Measurements from ENCODE around the gene CFAP44. TPM values are rescaled to one million over a fixed set of nuclear protein-coding genes. Genes with fewer than 3 reads are reported as not detected.
"Not testable (repeated sequence)": the region's sequence is repeated elsewhere in the genome, so short reads cannot be mapped to it uniquely, and the experiment has no call there.

The CFAP44 gene
- 10 to 100 TPM; 12.4 to 47.0 (median 17.2) TPM for total RNA-seq

GRCh38 chr3:113441051-113441770, at the start of gene CFAP44:
Gene CFAP44 (minus strand): TSS chr3:113441493. CDS start chr3:113433664, 7,829 bp downstream.
- TF ChIP-seq CTCF (IDR thresholded peaks at IDR 0.05): no peak
- TF ChIP-seq POLR2A (IDR thresholded peaks at IDR 0.05): no peak

GRCh38 chr3:113485161-113485609, 43.9 kb upstream of the CFAP44 start:
- Histone ChIP-seq H3K27me3 (no peaks in the 10 kb centered on the region), H3K4me1 (no peaks in the 10 kb centered on the region), H3K9me3 (no peaks in the 10 kb centered on the region), H3K27ac (no peak overlapping the region), H3K4me3 (no peak overlapping the region), H3K36me3 (peaks cover 0 to 13% (median 0%) of the 10 kb centered on the region in 3 donors)
- DNase-seq: peak in 1 of 3 donors; percentile 16
- TF ChIP-seq POLR2A (IDR thresholded peaks at IDR 0.05) (no peak), CTCF (IDR thresholded peaks at IDR 0.05) (no peak)

More at GRCh38 chr3:113441051-113441770, at the start of gene CFAP44:
- no peaks in the 10 kb centered on the region for H3K36me3 ChIP-seq
- peak within 1 kb of the TSS in 3 of 4 donors; percentile 19 to 48 (median 47) for H3K4me3 ChIP-seq
- no peaks in the 10 kb centered on the region for H3K27me3 ChIP-seq
- no peaks in the 10 kb centered on the region for H3K4me1 ChIP-seq
- no peaks in the 10 kb centered on the region for H3K9me3 ChIP-seq
- H3K27ac ChIP-seq: peak within 1 kb of the TSS in 1 of 4 donors; percentile 3
- peak; percentile 18 to 88 (median 85) for DNase-seq

- Histone ChIP-seq H3K4me3 (no peak overlapping the region), H3K9me3 (no peaks in the 10 kb centered on the region), H3K36me3 (peaks cover 0 to 41% (median 0%) of the 10 kb centered on the region in 3 donors), H3K27me3 (no peaks in the 10 kb centered on the region), H3K27ac (no peak overlapping the region), H3K4me1 (no peaks in the 10 kb centered on the region)
- no peak for TF ChIP-seq CTCF (IDR thresholded peaks at IDR 0.05)
- TF ChIP-seq POLR2A (IDR thresholded peaks at IDR 0.05): no peak
- DNase-seq: no peak
Observed at GRCh38 chr3:113468539-113468938, 27.2 kb upstream of the CFAP44 start.

- Histone ChIP-seq H3K36me3 (peaks cover 0 to 54% (median 0%) of the 10 kb centered on the region in 3 donors), H3K27ac (no peak overlapping the region), H3K27me3 (no peaks in the 10 kb centered on the region), H3K9me3 (no peaks in the 10 kb centered on the region), H3K4me3 (no peak overlapping the region), H3K4me1 (no peaks in the 10 kb centered on the region)
- TF ChIP-seq CTCF (IDR thresholded peaks at IDR 0.05) (no peak), POLR2A (IDR thresholded peaks at IDR 0.05) (no peak)
- DNase-seq: no peak
Observed at GRCh38 chr3:113461488-113461887, 20.2 kb upstream of the CFAP44 start.

- H3K4me1 ChIP-seq, H3K27me3 ChIP-seq, DNase-seq, H3K4me3 ChIP-seq, H3K9me3 ChIP-seq, H3K27ac ChIP-seq: not testable (repeated sequence)
- H3K36me3 ChIP-seq: peaks cover 0 to 43% (median 0%) of the 10 kb centered on the region in 3 donors
Observed at GRCh38 chr3:113458554-113458953, 17.3 kb upstream of the CFAP44 start.

- Histone ChIP-seq H3K4me3 (no peak overlapping the region), H3K27me3 (no peaks in the 10 kb centered on the region), H3K27ac (no peak overlapping the region), H3K4me1 (no peaks in the 10 kb centered on the region), H3K36me3 (peaks cover 0 to 36% (median 0%) of the 10 kb centered on the region in 3 donors), H3K9me3 (no peaks in the 10 kb centered on the region)
- TF ChIP-seq CTCF (IDR thresholded peaks at IDR 0.05) (no peak), POLR2A (IDR thresholded peaks at IDR 0.05) (no peak)
- DNase-seq: no peak
Observed at GRCh38 chr3:113455446-113455845, 14.2 kb upstream of the CFAP44 start.

Measured in Peyer's patch (tissue), 4 donors.